GM12878 (cell line): ENCODE results near the gene PGBD5. TPM values are rescaled to one million over a fixed set of nuclear protein-coding genes. Genes with fewer than 3 reads are reported as not detected.

Experiments used
- ATAC-seq: fragments of 200-7000 bp; cut with Tn5 transposase; 3 replicates; pipeline ENCODE4 v1.9.1; 2020; ENCODE audit warnings: mild to moderate bottlenecking, moderate library complexity
- BruUV-seq: library from RNA; stranded (reverse); fragments of 400-500 nt; replicated peaks from 2 replicates; lab custom pipeline; 2021; lab: Mats Ljungman, UMichigan
- CTCF ChIA-PET: fragments of 300-600 bp; sonication (Branson Sonifier 250); formaldehyde crosslinking; extraction: SDS; loops from one replicate; lab custom pipeline; 2021; ENCODE audit warnings: inconsistent platforms; lab: Yijun Ruan, JAX
- POLR2A ChIA-PET: fragments of 350-600 bp; formaldehyde crosslinking; extraction: SDS; loops from one replicate; lab custom pipeline; 2021; ENCODE audit warnings: inconsistent platforms; lab: Charles Lee
- RAD21 ChIA-PET: fragments of 300-600 bp; sonication (Branson Sonifier 250); formaldehyde crosslinking; loops from one replicate; lab custom pipeline; 2023; ENCODE audit warnings: antibody characterized with exemption; ENCODE audit not compliant: unreplicated experiment; lab: Charles Lee
- SMC1A ChIA-PET: fragments of 300-600 bp; sonication (Branson Sonifier 250); formaldehyde crosslinking; loops from one replicate; lab custom pipeline; 2023; ENCODE audit not compliant: unreplicated experiment, uncharacterized antibody; lab: Charles Lee
- DNase-seq: peaks from one replicate; pipeline ENCODE4 v3.0.0-alpha.2; 2011; ENCODE audit warnings: low read depth, low spot score
- FAIRE-seq: peaks from 3 replicates; lab custom pipeline; 2011; peaks lifted over from hg19 to GRCh38; lab: Jason Lieb, UNC
- H2AFZ ChIP-seq: 2 replicates; pipeline ENCODE4 v1.6.0; 2011; ENCODE audit warnings: low read depth, low read length, control low read depth; ENCODE audit not compliant: control insufficient read depth
- H3K27ac ChIP-seq: 2 replicates; pipeline ENCODE4 v1.5.1; 2011; ENCODE audit warnings: control low read depth; ENCODE audit not compliant: control insufficient read depth, insufficient read depth
- H3K27me3 ChIP-seq, 2 experiments: replicated peaks in 1 of 2; 2 replicates each; pipeline versions ENCODE4 v1.6.0 to v1.6.1; 2011; ENCODE audit warnings: low read length in 1 of 2; ENCODE audit not compliant: control insufficient read depth in 2 of 2, insufficient read depth in 2 of 2
- H3K36me3 ChIP-seq, 2 experiments: 2 replicates each; pipeline ENCODE4 v1.5.1; 2011; ENCODE audit warnings: low read length in 1 of 2; ENCODE audit not compliant: control insufficient read depth in 2 of 2, insufficient read depth in 2 of 2
- H3K4me1 ChIP-seq: 2 replicates; pipeline ENCODE4 v1.6.1; 2011; ENCODE audit warnings: mild to moderate bottlenecking, low read length, moderate library complexity, mixed read lengths; ENCODE audit not compliant: control insufficient read depth, insufficient read depth
- H3K4me2 ChIP-seq: 2 replicates; pipeline ENCODE4 v1.6.0; 2011; ENCODE audit warnings: control low read depth; ENCODE audit not compliant: control insufficient read depth, insufficient read depth
- H3K4me3 ChIP-seq: fragments of 200-600 bp; sonication (generic); 2 replicates; pipeline ENCODE4 v1.5.1; 2016
- H3K79me2 ChIP-seq: 2 replicates; pipeline ENCODE4 v1.6.0; 2011; ENCODE audit warnings: low read length; ENCODE audit not compliant: control insufficient read depth, insufficient read depth
- H3K9ac ChIP-seq: 2 replicates; pipeline ENCODE4 v1.8.0; 2011; ENCODE audit warnings: low read length, control low read depth, mixed read lengths; ENCODE audit not compliant: control insufficient read depth, insufficient read depth
- H3K9me3 ChIP-seq: replicated peaks from 3 replicates; pipeline ENCODE4 v1.5.1; 2011; ENCODE audit warnings: mild to moderate bottlenecking, low read length; ENCODE audit not compliant: control insufficient read depth, insufficient read depth
- H4K20me1 ChIP-seq: 2 replicates; pipeline ENCODE4 v1.6.0; 2011; ENCODE audit not compliant: control insufficient read depth, insufficient read depth
- WGBS: methylation state at CpG from one replicate; pipeline ENCODE4 v1.1.6; 2016; ENCODE audit warnings: low lambda C conversion rate; ENCODE audit not compliant: insufficient replicate concordance, insufficient coverage; ENCODE audit errors: missing lambda C conversion rate; 5-methylcytosine and 5-hydroxymethylcytosine counted together
- in situ Hi-C: fragments of 300-500 bp; cut with MboI; formaldehyde crosslinking; loops from 9 replicates; pipeline ENCODE4 v1.14.3; 2018; ENCODE audit warnings: mixed read lengths
- intact Hi-C: fragments of 100-400 bp; cut with micrococcal nuclease; formaldehyde crosslinking; loops from one replicate; pipeline ENCODE4 v1.14.2; 2022; ENCODE audit not compliant: unreplicated experiment
- polyA plus RNA-seq, 11 experiments: library from polyadenylated mRNA; depleted of rRNA in 4 of 11; unstranded in 6 of 11; stranded (reverse) in 5 of 11; fragments of >200 nt; fragmentation: Nextera tagmentation in 4 of 11; fragmentation: Illumina TruSeq in 1 of 11; extraction: Ambion mirVana in 4 of 11; extraction: Trizol in 1 of 11; gene quantifications; 1 replicate in 1 of 11; 2 replicates in 10 of 11; pipeline versions ENCODE4 v1.2.1 to v1.2.3, GENCODE V29; 2011 to 2016; ENCODE audit warnings: inconsistent platforms in 2 of 11, missing spikeins in 2 of 11, low read depth in 1 of 11
- total RNA-seq, 4 experiments: library from RNA; depleted of rRNA in 3 of 4; stranded (reverse); fragments of >200 nt in 3 of 4; fragmentation: Illumina TruSeq in 1 of 4; extraction: Trizol in 1 of 4; gene quantifications; 2 replicates each; pipeline versions ENCODE4 v1.2.1 to v1.2.3, GENCODE V29; 2013 to 2021
- TF ChIP-seq, protein P1 (sequence below): IDR thresholded peaks from 2 replicates; pipeline ENCODE4 v1.6.1; 2012; ENCODE audit warnings: improper control_type of control experiment, low read depth, low read length; ENCODE audit not compliant: insufficient replicate concordance

PGBD5 gene
- total and polyA plus RNA-seq, 10 of the 15 experiments (the other 5 are each of a cell fraction or from before 2014, with no cell fraction given): 0.03 TPM; not detected in 9

DNA sequence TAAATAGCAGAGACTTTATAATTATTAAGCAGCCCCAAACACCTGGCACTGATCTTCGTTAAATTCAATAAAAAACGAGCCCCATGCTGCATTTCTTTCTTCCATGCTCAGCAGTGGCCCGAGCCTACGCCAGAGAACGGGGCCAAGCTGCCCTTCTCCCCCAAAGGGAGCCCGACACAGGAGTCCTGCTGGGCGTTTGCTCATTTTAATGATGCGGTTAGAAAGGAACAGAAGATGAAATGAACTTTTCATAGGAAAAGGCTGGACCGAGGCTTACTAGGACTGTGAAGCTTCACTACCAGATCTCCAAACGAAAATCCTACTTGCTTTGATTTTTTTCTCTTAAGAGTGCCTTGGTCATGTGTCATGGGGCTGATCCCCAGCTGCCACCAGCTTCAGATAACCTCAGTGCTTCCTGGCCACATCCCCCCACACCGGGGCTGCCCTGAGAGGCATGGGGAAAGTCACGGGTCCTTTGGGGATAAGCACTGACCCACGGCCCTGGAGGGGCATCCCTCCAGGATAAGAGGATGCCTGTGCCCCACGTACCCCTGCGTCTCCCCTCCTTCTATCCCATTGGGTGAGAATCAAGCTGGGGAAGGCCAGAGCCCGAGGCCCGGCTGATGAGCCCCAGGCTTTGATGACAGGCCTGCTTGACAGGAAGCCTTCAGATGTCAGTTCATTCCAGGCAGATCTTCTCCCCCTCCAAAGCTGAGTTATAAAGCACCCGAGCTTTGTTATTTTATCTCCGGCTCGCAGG lies 34.2 kb downstream of the PGBD5 start:
- no peaks in the 10 kb centered on the region for H3K36me3 ChIP-seq
- intact Hi-C loops (no loop called here), in situ Hi-C loops (no loop called here)
- H3K9ac ChIP-seq: no peak overlapping the region
- no peaks in the 10 kb centered on the region for H3K79me2 ChIP-seq
- H3K9me3 ChIP-seq: no peaks in the 10 kb centered on the region
- no peaks in the 10 kb centered on the region for H3K4me1 ChIP-seq
- no peak for ATAC-seq
- RAD21 ChIA-PET: no interaction called here
- WGBS: 25% methylated on average over 20 of the region's 20 CpGs
- no peak overlapping the region for H3K4me2 ChIP-seq
- no peak overlapping the region for H2AFZ ChIP-seq
- SMC1A ChIA-PET: interaction anchor here (1.0 kb wide), 1 partner anchor 13 kb away, joined by 3 read pairs; no protein-coding TSS in a partner anchor
- POLR2A ChIA-PET: no interaction called here
- DNase-seq: no peak
- no peaks in the 10 kb centered on the region for H4K20me1 ChIP-seq
- H3K27me3 ChIP-seq: no peaks in the 10 kb centered on the region; a peak in 1 of 4 replicates
- CTCF ChIA-PET: no interaction called here
- no TSS peak for BruUV-seq
- FAIRE-seq: no peak
- H3K4me3 ChIP-seq: no peak overlapping the region
- TF ChIP-seq, protein P1, sequence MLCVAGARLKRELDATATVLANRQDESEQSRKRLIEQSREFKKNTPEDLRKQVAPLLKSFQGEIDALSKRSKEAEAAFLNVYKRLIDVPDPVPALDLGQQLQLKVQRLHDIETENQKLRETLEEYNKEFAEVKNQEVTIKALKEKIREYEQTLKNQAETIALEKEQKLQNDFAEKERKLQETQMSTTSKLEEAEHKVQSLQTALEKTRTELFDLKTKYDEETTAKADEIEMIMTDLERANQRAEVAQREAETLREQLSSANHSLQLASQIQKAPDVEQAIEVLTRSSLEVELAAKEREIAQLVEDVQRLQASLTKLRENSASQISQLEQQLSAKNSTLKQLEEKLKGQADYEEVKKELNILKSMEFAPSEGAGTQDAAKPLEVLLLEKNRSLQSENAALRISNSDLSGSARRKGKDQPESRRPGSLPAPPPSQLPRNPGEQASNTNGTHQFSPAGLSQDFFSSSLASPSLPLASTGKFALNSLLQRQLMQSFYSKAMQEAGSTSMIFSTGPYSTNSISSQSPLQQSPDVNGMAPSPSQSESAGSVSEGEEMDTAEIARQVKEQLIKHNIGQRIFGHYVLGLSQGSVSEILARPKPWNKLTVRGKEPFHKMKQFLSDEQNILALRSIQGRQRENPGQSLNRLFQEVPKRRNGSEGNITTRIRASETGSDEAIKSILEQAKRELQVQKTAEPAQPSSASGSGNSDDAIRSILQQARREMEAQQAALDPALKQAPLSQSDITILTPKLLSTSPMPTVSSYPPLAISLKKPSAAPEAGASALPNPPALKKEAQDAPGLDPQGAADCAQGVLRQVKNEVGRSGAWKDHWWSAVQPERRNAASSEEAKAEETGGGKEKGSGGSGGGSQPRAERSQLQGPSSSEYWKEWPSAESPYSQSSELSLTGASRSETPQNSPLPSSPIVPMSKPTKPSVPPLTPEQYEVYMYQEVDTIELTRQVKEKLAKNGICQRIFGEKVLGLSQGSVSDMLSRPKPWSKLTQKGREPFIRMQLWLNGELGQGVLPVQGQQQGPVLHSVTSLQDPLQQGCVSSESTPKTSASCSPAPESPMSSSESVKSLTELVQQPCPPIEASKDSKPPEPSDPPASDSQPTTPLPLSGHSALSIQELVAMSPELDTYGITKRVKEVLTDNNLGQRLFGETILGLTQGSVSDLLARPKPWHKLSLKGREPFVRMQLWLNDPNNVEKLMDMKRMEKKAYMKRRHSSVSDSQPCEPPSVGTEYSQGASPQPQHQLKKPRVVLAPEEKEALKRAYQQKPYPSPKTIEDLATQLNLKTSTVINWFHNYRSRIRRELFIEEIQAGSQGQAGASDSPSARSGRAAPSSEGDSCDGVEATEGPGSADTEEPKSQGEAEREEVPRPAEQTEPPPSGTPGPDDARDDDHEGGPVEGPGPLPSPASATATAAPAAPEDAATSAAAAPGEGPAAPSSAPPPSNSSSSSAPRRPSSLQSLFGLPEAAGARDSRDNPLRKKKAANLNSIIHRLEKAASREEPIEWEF: no peak
- no peak overlapping the region for H3K27ac ChIP-seq
